GM10266 (cell line): ENCODE results near the gene CXCL14.

Source experiments
- DNase-seq: peaks from one replicate; pipeline ENCODE4 v3.0.0; 2012; ENCODE audit errors: extremely low spot score
- CTCF ChIP-seq: IDR thresholded peaks from 2 replicates; pipeline ENCODE4 v1.5.1; 2012; ENCODE audit warnings: mild to moderate bottlenecking, low read depth; ENCODE audit not compliant: control insufficient read depth, insufficient read depth; ENCODE audit errors: missing control alignments

The CXCL14 gene

DNA sequence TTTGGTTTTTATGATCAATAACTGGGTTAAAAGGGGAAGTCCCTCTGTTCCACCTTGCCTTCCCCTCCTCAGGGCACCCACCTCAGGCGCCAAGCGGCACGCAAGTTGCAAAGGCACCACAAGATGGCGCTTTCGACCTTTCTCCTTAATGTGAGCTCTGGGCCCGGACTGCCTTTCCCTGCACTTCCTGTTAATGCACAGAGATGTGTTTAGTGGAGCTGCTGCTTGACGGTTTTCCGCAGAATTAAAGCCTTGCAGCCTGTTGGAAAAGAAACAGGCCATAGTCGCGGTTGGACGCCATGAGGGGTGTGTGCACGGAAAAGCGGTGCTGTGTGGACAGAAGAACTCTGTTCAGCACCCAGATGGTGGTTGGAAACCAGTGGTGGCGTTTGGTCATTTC, 17.9 kb downstream of the CXCL14 start:
- TF ChIP-seq CTCF: peak; percentile 82
- peak; percentile 75 for DNase-seq

GRCh38 chr5:135559354-135559753, 19.4 kb downstream of the CXCL14 start:
- TF ChIP-seq CTCF: no peak
- no peak for DNase-seq

- TF ChIP-seq CTCF: no peak
- DNase-seq: no peak
Observed at GRCh38 chr5:135557076-135557838, 21.5 kb downstream of the CXCL14 start.

- no peak for TF ChIP-seq CTCF
- no peak for DNase-seq
Observed at GRCh38 chr5:135556620-135557019, 22.2 kb downstream of the CXCL14 start.

- DNase-seq: no peak
- TF ChIP-seq CTCF: no peak
Observed at GRCh38 chr5:135555530-135555929, 23.3 kb downstream of the CXCL14 start.

DNA sequence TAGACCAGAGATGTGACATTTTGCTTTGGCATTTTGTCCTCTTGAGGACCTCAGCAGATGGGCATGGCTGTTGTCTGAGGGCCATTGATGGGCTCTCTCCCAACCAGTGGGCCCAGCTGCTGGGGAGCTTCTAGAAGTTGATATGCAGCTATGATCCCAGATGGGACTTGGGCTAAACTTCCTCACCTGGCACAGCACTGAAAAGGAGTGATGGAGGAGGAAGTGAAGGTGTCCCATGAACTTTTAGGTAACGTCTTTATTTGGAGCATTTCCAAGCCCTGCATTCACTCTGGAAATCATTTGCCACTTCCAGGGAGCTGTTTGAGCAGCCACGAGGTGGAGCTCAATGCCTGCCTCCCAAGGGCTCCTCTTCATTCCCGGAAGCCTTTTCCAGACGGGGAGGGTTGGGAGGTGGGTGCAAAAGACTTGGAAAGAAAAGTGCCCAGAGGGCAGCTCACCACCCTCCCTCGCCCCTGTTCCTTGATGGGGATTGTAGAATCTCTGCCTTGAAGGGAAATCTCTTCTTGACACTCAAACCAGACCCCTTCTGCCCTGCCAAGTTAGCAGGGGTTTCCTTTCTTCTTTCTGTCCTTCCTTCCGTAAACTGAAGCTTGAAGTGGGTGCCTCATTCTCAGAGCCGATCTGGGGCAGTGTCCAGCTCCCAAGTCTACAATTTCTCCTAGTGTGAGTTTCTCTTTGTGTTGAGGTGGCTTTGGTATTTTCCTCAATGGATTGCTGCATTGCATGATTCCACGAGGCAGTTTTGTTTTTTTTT, 24.9 kb downstream of the CXCL14 start:
- DNase-seq: no peak
- no peak for TF ChIP-seq CTCF
